HepG2 (cell line): Measurements from ENCODE around the gene FAM240A. TPM values are rescaled to one million over a fixed set of nuclear protein-coding genes. Genes with fewer than 3 reads are reported as not detected.

Experiments used
- DNMT3B ChIP-seq: conservative IDR thresholded peaks from 2 replicates; pipeline ENCODE4 v1.6.1; 2016; ENCODE audit warnings: missing biosample characterization, control low read depth
- EHMT2 ChIP-seq: fragments of 200-600 bp; sonication (generic); IDR thresholded peaks from 2 replicates; pipeline ENCODE4 v1.7.0; 2017; ENCODE audit warnings: antibody characterized with exemption, low read depth, low read length, borderline replicate concordance
- TCF12 ChIP-seq, 2 experiments: fragments of 450-650 bp in 1 of 2; sonication (generic) in 1 of 2; formaldehyde crosslinking in 1 of 2; IDR thresholded peaks; 2 replicates each; pipeline versions ENCODE4 v1.6.1 to v1.8.0; 2017 to 2022; ENCODE audit warnings: antibody characterized with exemption in 1 of 2, mild to moderate bottlenecking in 1 of 2, missing genetic modification reagents in 1 of 2, moderate library complexity in 1 of 2
- ZBTB3 ChIP-seq: sonication (generic); formaldehyde crosslinking; IDR thresholded peaks from 2 replicates; pipeline ENCODE4 v1.4.0; 2020; ENCODE audit warnings: low read depth, mild to moderate bottlenecking, moderate library complexity, missing genetic modification reagents, borderline replicate concordance
- ZNF138 ChIP-seq: sonication (generic); formaldehyde crosslinking; IDR thresholded peaks from 2 replicates; pipeline ENCODE4 v1.5.0; 2020; ENCODE audit warnings: mild to moderate bottlenecking, low read depth, missing genetic modification reagents
- polyA plus RNA-seq, 8 experiments: library from polyadenylated mRNA; depleted of rRNA in 3 of 8; stranded (reverse) in 7 of 8; unstranded in 1 of 8; fragments of >200 nt; fragmentation: Illumina TruSeq in 4 of 8; extraction: Trizol in 4 of 8; gene quantifications; 2 replicates each; pipeline versions ENCODE4 v1.2.1 to v1.2.3, GENCODE V29; 2011 to 2016; ENCODE audit warnings: low read depth in 4 of 8, missing spikeins in 1 of 8, mixed read lengths in 1 of 8; ENCODE audit not compliant: insufficient read depth in 1 of 8
- total RNA-seq, 5 experiments: library from RNA; depleted of rRNA; stranded (reverse); fragments of >200 nt; fragmentation: Illumina TruSeq; extraction: Trizol; gene quantifications; 2 replicates each; pipeline ENCODE4 v1.2.3, GENCODE V29; 2016; ENCODE audit warnings: low read depth in 1 of 5
- TF ChIP-seq, protein P1 (sequence below), 2 experiments: sonication (generic) in 1 of 2; formaldehyde crosslinking in 1 of 2; IDR thresholded peaks; 2 replicates each; pipeline versions ENCODE4 v1.6.1 to v1.9.0; 2014 to 2022; ENCODE audit warnings: antibody characterized with exemption in 1 of 2, borderline replicate concordance in 1 of 2, inconsistent platforms in 1 of 2, low read depth in 1 of 2, missing genetic modification reagents in 1 of 2
- TF ChIP-seq, protein P2 (sequence below): sonication (generic); formaldehyde crosslinking; IDR thresholded peaks from 2 replicates; pipeline ENCODE4 v1.5.0; 2020; ENCODE audit warnings: mild to moderate bottlenecking, missing genetic modification reagents
- TF ChIP-seq, protein P3 (sequence below): IDR thresholded peaks from 2 replicates; pipeline ENCODE4 v1.6.1; 2016
- TF ChIP-seq, protein P4 (sequence below): sonication (generic); formaldehyde crosslinking; IDR thresholded peaks from 2 replicates; pipeline ENCODE4 v1.4.0; 2020; ENCODE audit warnings: low read depth, mild to moderate bottlenecking, missing genetic modification reagents
- TF ChIP-seq, protein P5 (sequence below): IDR thresholded peaks from 2 replicates; pipeline ENCODE4 v1.4.0; 2020; ENCODE audit warnings: mild to moderate bottlenecking, missing genetic modification reagents

Gene FAM240A
- total and polyA plus RNA-seq, 2 of the 13 experiments (the other 11 are each of a cell fraction or from before 2014, with no cell fraction given) = not detected

DNA sequence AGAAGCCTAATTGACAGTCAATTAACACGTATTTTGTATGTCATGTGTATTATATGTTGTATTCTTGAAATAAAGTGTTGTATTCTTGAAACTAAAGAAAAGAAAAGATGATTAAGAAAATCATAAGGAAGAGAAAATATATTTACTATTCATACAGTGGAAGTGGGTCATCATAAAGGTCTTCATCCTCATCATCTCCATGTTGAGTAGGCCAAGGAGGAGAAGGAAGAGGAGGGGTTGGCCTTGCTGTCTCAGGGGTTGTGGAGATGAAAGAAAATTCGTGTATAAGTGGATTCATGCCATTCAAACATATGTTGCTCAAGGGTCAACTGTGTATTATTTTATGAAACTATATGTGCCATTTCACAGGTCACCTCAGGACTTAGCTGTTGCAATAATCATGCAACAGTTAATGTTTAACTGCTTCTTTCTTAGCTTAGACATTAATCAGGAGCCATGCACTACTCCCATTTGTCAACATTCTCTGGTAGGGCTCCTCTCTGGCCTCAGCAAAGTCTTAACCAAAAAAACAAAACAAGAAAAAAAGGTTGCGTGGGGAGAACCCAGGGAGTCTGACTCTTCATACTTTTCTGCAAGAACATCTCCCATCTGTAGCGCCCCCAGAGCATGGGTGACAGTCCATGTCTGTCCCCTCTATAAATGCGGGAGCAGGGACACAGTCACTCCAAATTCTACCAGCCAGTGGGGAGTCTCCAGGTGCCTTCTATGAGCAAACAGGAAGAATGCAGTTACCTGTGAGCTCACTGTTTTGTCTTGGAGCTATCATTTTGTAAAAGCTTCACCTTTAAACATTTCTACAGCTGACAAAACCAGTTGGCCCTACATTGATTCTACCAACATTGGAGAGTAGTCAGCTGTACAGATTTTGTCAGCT lies 26.3 kb upstream of the FAM240A start (continued):
- TF ChIP-seq, protein P1, sequence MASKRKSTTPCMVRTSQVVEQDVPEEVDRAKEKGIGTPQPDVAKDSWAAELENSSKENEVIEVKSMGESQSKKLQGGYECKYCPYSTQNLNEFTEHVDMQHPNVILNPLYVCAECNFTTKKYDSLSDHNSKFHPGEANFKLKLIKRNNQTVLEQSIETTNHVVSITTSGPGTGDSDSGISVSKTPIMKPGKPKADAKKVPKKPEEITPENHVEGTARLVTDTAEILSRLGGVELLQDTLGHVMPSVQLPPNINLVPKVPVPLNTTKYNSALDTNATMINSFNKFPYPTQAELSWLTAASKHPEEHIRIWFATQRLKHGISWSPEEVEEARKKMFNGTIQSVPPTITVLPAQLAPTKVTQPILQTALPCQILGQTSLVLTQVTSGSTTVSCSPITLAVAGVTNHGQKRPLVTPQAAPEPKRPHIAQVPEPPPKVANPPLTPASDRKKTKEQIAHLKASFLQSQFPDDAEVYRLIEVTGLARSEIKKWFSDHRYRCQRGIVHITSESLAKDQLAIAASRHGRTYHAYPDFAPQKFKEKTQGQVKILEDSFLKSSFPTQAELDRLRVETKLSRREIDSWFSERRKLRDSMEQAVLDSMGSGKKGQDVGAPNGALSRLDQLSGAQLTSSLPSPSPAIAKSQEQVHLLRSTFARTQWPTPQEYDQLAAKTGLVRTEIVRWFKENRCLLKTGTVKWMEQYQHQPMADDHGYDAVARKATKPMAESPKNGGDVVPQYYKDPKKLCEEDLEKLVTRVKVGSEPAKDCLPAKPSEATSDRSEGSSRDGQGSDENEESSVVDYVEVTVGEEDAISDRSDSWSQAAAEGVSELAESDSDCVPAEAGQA (IDR thresholded peaks at IDR 0.05; ENCODE audit: low read depth) = no peak
- TF ChIP-seq, protein P1 (CRISPR knock-in tag; IDR thresholded peaks at IDR 0.05; ENCODE audit: borderline replicate concordance) = no peak
- TF ChIP-seq ZNF138 (no peak), EHMT2 (no peak; the same call in 1 of the 2 replicates), ZBTB3 (CRISPR knock-in tag) (no peak), DNMT3B (CRISPR knock-in tag) (no peak), TCF12 (IDR thresholded peaks at IDR 0.05) (no peak), TCF12 (CRISPR knock-in tag; IDR thresholded peaks at IDR 0.05) (no peak)
- TF ChIP-seq, protein P2, sequence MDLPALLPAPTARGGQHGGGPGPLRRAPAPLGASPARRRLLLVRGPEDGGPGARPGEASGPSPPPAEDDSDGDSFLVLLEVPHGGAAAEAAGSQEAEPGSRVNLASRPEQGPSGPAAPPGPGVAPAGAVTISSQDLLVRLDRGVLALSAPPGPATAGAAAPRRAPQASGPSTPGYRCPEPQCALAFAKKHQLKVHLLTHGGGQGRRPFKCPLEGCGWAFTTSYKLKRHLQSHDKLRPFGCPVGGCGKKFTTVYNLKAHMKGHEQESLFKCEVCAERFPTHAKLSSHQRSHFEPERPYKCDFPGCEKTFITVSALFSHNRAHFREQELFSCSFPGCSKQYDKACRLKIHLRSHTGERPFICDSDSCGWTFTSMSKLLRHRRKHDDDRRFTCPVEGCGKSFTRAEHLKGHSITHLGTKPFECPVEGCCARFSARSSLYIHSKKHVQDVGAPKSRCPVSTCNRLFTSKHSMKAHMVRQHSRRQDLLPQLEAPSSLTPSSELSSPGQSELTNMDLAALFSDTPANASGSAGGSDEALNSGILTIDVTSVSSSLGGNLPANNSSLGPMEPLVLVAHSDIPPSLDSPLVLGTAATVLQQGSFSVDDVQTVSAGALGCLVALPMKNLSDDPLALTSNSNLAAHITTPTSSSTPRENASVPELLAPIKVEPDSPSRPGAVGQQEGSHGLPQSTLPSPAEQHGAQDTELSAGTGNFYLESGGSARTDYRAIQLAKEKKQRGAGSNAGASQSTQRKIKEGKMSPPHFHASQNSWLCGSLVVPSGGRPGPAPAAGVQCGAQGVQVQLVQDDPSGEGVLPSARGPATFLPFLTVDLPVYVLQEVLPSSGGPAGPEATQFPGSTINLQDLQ = no peak
- TF ChIP-seq, protein P3, sequence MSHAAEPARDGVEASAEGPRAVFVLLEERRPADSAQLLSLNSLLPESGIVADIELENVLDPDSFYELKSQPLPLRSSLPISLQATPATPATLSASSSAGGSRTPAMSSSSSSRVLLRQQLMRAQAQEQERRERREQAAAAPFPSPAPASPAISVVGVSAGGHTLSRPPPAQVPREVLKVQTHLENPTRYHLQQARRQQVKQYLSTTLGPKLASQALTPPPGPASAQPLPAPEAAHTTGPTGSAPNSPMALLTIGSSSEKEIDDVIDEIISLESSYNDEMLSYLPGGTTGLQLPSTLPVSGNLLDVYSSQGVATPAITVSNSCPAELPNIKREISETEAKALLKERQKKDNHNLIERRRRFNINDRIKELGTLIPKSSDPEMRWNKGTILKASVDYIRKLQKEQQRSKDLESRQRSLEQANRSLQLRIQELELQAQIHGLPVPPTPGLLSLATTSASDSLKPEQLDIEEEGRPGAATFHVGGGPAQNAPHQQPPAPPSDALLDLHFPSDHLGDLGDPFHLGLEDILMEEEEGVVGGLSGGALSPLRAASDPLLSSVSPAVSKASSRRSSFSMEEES (CRISPR knock-in tag) = 0 out of 2 replicates have a peak, but pooled peaks have one; percentile 42
- TF ChIP-seq, protein P4, sequence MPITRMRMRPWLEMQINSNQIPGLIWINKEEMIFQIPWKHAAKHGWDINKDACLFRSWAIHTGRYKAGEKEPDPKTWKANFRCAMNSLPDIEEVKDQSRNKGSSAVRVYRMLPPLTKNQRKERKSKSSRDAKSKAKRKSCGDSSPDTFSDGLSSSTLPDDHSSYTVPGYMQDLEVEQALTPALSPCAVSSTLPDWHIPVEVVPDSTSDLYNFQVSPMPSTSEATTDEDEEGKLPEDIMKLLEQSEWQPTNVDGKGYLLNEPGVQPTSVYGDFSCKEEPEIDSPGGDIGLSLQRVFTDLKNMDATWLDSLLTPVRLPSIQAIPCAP (CRISPR knock-in tag) = 0 out of 2 replicates have a peak, but pooled peaks have one; percentile 10
- TF ChIP-seq, protein P5, sequence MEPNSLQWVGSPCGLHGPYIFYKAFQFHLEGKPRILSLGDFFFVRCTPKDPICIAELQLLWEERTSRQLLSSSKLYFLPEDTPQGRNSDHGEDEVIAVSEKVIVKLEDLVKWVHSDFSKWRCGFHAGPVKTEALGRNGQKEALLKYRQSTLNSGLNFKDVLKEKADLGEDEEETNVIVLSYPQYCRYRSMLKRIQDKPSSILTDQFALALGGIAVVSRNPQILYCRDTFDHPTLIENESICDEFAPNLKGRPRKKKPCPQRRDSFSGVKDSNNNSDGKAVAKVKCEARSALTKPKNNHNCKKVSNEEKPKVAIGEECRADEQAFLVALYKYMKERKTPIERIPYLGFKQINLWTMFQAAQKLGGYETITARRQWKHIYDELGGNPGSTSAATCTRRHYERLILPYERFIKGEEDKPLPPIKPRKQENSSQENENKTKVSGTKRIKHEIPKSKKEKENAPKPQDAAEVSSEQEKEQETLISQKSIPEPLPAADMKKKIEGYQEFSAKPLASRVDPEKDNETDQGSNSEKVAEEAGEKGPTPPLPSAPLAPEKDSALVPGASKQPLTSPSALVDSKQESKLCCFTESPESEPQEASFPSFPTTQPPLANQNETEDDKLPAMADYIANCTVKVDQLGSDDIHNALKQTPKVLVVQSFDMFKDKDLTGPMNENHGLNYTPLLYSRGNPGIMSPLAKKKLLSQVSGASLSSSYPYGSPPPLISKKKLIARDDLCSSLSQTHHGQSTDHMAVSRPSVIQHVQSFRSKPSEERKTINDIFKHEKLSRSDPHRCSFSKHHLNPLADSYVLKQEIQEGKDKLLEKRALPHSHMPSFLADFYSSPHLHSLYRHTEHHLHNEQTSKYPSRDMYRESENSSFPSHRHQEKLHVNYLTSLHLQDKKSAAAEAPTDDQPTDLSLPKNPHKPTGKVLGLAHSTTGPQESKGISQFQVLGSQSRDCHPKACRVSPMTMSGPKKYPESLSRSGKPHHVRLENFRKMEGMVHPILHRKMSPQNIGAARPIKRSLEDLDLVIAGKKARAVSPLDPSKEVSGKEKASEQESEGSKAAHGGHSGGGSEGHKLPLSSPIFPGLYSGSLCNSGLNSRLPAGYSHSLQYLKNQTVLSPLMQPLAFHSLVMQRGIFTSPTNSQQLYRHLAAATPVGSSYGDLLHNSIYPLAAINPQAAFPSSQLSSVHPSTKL (CRISPR knock-in tag) = peak; percentile 80
